ENCODE data around the gene MICAL3.
"Not testable (repeated sequence)": the region's sequence is repeated elsewhere in the genome, so short reads cannot be mapped to it uniquely, and the experiment has no call there.

MICAL3 gene

GRCh38 chr22:17769716-17770082 lies 254.7 kb downstream of the MICAL3 start:
- no peak for DNase-seq

GRCh38 chr22:17769013-17769715 lies 255.2 kb downstream of the MICAL3 start:
- DNase-seq, result no peak

GRCh38 chr22:17767233-17768065 lies 256.9 kb downstream of the MICAL3 start:
- DNase-seq, result no peak

GRCh38 chr22:17764852-17765251 lies 259.5 kb downstream of the MICAL3 start:
- DNase-seq, result not testable (repeated sequence)

- DNase-seq, result peak in 3 of 51 donors; percentile 9 to 42 (median 31)
Measured at GRCh38 chr22:17764036-17764435, 260.3 kb downstream of the MICAL3 start.

- not testable (repeated sequence) for DNase-seq
Measured at GRCh38 chr22:17763442-17763841, 260.9 kb downstream of the MICAL3 start.

GRCh38 chr22:17761138-17761488 lies 263.2 kb downstream of the MICAL3 start:
- DNase-seq, result no peak

- DNase-seq, result peak in 1 of 51 donors; percentile 20
Measured at GRCh38 chr22:17754233-17754925, 270.0 kb downstream of the MICAL3 start.

- no peak for DNase-seq
Measured at GRCh38 chr22:17753401-17753989, 270.9 kb downstream of the MICAL3 start.

- no peak for DNase-seq
Measured at GRCh38 chr22:17751596-17751995, 272.8 kb downstream of the MICAL3 start.

- DNase-seq, result no peak
Measured at GRCh38 chr22:17749605-17750395, 274.6 kb downstream of the MICAL3 start.

- no peak for DNase-seq
Measured at GRCh38 chr22:17748555-17749353, 275.6 kb downstream of the MICAL3 start.

- DNase-seq, result no peak
Measured at GRCh38 chr22:17746916-17747315, 277.4 kb downstream of the MICAL3 start.

GRCh38 chr22:17744430-17744829 lies 279.9 kb downstream of the MICAL3 start:
- DNase-seq, result no peak

- DNase-seq, result no peak
Measured at GRCh38 chr22:17743661-17744411, 280.5 kb downstream of the MICAL3 start.

- peak in 43 of 51 donors; percentile 11 to 79 (median 40) for DNase-seq
Measured at GRCh38 chr22:17742527-17742902, 281.8 kb downstream of the MICAL3 start.

- no peak for DNase-seq
Measured at GRCh38 chr22:17741866-17742526, 282.4 kb downstream of the MICAL3 start.

- DNase-seq, result no peak
Measured at GRCh38 chr22:17739196-17739975, 285.0 kb downstream of the MICAL3 start.

Measured in hypothalamus (tissue), 51 donors.